ENCODE data around the gene RSF1.
"Not testable (repeated sequence)": the region's sequence is repeated elsewhere in the genome, so short reads cannot be mapped to it uniquely, and the experiment has no call there.

RSF1 gene

GRCh38 chr11:77672264-77672663 is 148.3 kb downstream of the RSF1 start:
- DNase-seq: no peak

- peak; percentile 69 for DNase-seq
Measured at GRCh38 chr11:77669848-77670511, 150.5 kb downstream of the RSF1 start.

- DNase-seq: no peak
Measured at GRCh38 chr11:77668760-77669159, 151.8 kb downstream of the RSF1 start.

- DNase-seq: no peak
Measured at GRCh38 chr11:77665240-77665965, 155.1 kb downstream of the RSF1 start.

GRCh38 chr11:77661670-77662069 is 158.9 kb downstream of the RSF1 start:
- no peak for DNase-seq

- no peak for DNase-seq
Measured at GRCh38 chr11:77660947-77661346, 159.6 kb downstream of the RSF1 start.

- DNase-seq: no peak
Measured at GRCh38 chr11:77658213-77659013, 162.1 kb downstream of the RSF1 start.

- DNase-seq: no peak
Measured at GRCh38 chr11:77656362-77656761, 164.2 kb downstream of the RSF1 start.

GRCh38 chr11:77654770-77655434 is 165.6 kb downstream of the RSF1 start:
- no peak for DNase-seq

- DNase-seq: no peak
Measured at GRCh38 chr11:77650123-77650522, 170.4 kb downstream of the RSF1 start.

- DNase-seq: no peak
Measured at GRCh38 chr11:77647654-77648305, 172.7 kb downstream of the RSF1 start.

GRCh38 chr11:77644887-77645286 is 175.6 kb downstream of the RSF1 start:
- no peak for DNase-seq

- no peak for DNase-seq
Measured at GRCh38 chr11:77642228-77642627, 178.3 kb downstream of the RSF1 start.

- DNase-seq: peak; percentile 89
Measured at GRCh38 chr11:77637345-77638165, 183.0 kb downstream of the RSF1 start, which contains the start of gene CLNS1A. CLNS1A (minus strand) TSS chr11:77637794; CDS start chr11:77637714, 80 bp downstream.

- DNase-seq: no peak
Measured at GRCh38 chr11:77636731-77637344, 183.7 kb downstream of the RSF1 start.

GRCh38 chr11:77633926-77634325 is 186.6 kb downstream of the RSF1 start:
- not testable (repeated sequence) for DNase-seq

GRCh38 chr11:77630157-77630710 is 190.3 kb downstream of the RSF1 start:
- no peak for DNase-seq

GRCh38 chr11:77619576-77620198 is 200.8 kb downstream of the RSF1 start:
- DNase-seq: peak; percentile 49

GRCh38 chr11:77617892-77618291 is 202.6 kb downstream of the RSF1 start:
- DNase-seq: no peak

- DNase-seq: no peak
Measured at GRCh38 chr11:77611921-77612320, 208.6 kb downstream of the RSF1 start.

All from NCI-H774 (cell line).